H4 (cell line): ENCODE data around the gene TTC12. TPM values are rescaled to one million over a fixed set of nuclear protein-coding genes. Genes with fewer than 3 reads are reported as not detected.

Source experiments
- DNase-seq: peaks from one replicate; pipeline ENCODE4 v3.0.0-alpha.2; 2015; ENCODE audit warnings: low spot score
- total RNA-seq: library from RNA; depleted of rRNA; stranded (reverse); fragments of >200 nt; shearing (Covaris generic); gene quantifications from 2 replicates; pipeline ENCODE4 v1.2.3, GENCODE V29; 2014; rRNA removed

TTC12 gene
- total RNA-seq, 1 experiment from 2014 or later: 10.8 TPM

- no peak for DNase-seq
Observed at GRCh38 chr11:113405724-113406478, 91.5 kb downstream of the TTC12 start.

- no peak for DNase-seq
Observed at GRCh38 chr11:113407163-113407562, 92.8 kb downstream of the TTC12 start.

GRCh38 chr11:113408206-113408605 lies 93.8 kb downstream of the TTC12 start:
- DNase-seq: no peak

- DNase-seq: no peak
Observed at GRCh38 chr11:113408887-113409286, 94.5 kb downstream of the TTC12 start.

GRCh38 chr11:113409526-113409925 lies 95.1 kb downstream of the TTC12 start:
- DNase-seq: no peak

GRCh38 chr11:113410414-113411135 lies 96.2 kb downstream of the TTC12 start:
- DNase-seq: no peak

GRCh38 chr11:113411536-113411935 lies 97.2 kb downstream of the TTC12 start:
- no peak for DNase-seq

GRCh38 chr11:113412675-113413074 lies 98.3 kb downstream of the TTC12 start:
- DNase-seq: no peak

- no peak for DNase-seq
Observed at GRCh38 chr11:113415343-113415742, 101.0 kb downstream of the TTC12 start.

Other genes starting within 250 kb of the TTC12 start
- 0.06 TPM in 1 of 2 replicates, not detected in the other for gene ANKK1, start 73.2 kb downstream of the TTC12 start, total RNA-seq
- 0.55 and 1.6 TPM in 2 replicates for gene DRD2, start 160.8 kb downstream of the TTC12 start, total RNA-seq